Measurements from ENCODE around the gene GSN. TPM values are rescaled to one million over a fixed set of nuclear protein-coding genes. Genes with fewer than 3 reads are reported as not detected.

The GSN gene
- total RNA-seq, 2 experiments from 2014 or later: 8.0 to 9.6 TPM

Other genes starting within 250 kb of the GSN start
- gene C5, start 217.9 kb upstream of the GSN start, total RNA-seq: 1 to 10 TPM; 2.8 to 3.5 TPM
- gene CNTRL, start 193.2 kb upstream of the GSN start, total RNA-seq: 10 to 100 TPM; 92.3 to 94.6 TPM
- 10 to 100 TPM; 68.3 to 70.5 TPM for gene RAB14, start 66.3 kb upstream of the GSN start, total RNA-seq
- 10 to 100 TPM; 87.4 to 95.4 TPM for gene STOM, start 102.1 kb downstream of the GSN start, total RNA-seq
- not detected for gene GGTA1, start 231.7 kb downstream of the GSN start, total RNA-seq